GM21515 (cell line): Measurements from ENCODE around the gene RPGRIP1L.

Experiments
- ATAC-seq: cut with Tn5 transposase; IDR thresholded peaks from one replicate; pipeline ENCODE4 v1.9.1; 2021; ENCODE audit not compliant: unreplicated experiment

Gene RPGRIP1L

GRCh38 chr16:53559270-53559951 is 144.2 kb downstream of the RPGRIP1L start:
- ATAC-seq, result no peak

GRCh38 chr16:53558710-53559109 is 144.9 kb downstream of the RPGRIP1L start:
- no peak for ATAC-seq

GRCh38 chr16:53556521-53556920 is 147.1 kb downstream of the RPGRIP1L start:
- ATAC-seq, result no peak

GRCh38 chr16:53549970-53550690 is 153.5 kb downstream of the RPGRIP1L start:
- ATAC-seq, result peak; percentile 70
